IPS-NIHi7 (cell line): ENCODE data around the gene WEE2.
A peak's percentile ranks its signal among the peaks of the same experiment; 100 is the strongest.

Experiments used
- DNase-seq: peaks from one replicate; pipeline ENCODE4 v3.0.0; 2012; ENCODE audit warnings: mixed read lengths; ENCODE audit errors: extremely low spot score

The WEE2 gene

GRCh38 chr7:141691540-141691939 is 16.6 kb upstream of the WEE2 start:
- DNase-seq: no peak

- no peak for DNase-seq
Observed at GRCh38 chr7:141691961-141692360, 16.2 kb upstream of the WEE2 start.

DNA sequence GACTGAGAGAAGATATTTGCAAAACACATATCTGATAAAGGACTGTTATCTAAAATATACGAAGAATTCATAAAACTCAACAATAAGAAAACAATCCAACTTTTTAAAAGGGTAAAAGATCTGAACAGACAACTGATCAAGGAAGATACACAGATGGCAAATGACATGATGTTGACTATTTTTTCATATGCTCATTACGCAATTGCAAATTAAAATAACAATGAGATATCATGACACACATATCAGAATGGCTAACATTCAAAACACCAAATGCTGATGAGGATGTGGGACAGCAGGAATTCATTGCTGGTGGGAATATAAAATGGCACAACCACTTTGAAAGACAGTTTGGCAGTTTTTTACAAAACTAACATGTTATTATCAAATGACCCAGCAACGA is 15.1 kb upstream of the WEE2 start:
- no peak for DNase-seq

DNA sequence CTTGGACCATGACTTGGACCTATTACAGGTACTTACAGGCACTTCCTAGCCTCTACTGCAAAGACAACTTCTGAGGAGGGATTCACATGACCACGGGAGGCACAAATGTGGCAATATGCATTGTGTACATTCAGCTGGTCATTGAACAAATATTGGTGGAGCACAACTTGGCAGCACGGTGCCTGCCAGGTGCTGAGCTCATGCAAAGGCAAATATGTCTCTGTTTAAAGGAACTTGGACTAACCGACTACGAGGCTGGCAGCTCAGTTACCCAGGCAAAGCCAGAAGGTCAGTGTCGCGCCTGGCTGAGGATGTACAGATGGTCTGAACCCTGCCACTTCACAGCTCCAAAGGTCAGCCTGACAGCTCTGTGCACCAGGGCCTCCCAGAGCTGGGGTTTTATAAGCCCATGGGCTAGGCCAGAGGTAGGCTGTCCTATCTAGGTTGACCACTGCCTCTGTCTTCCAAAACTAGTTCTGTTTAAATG is 12.3 kb upstream of the WEE2 start:
- no peak for DNase-seq

GRCh38 chr7:141696348-141696747 is 11.8 kb upstream of the WEE2 start:
- DNase-seq: no peak

DNA sequence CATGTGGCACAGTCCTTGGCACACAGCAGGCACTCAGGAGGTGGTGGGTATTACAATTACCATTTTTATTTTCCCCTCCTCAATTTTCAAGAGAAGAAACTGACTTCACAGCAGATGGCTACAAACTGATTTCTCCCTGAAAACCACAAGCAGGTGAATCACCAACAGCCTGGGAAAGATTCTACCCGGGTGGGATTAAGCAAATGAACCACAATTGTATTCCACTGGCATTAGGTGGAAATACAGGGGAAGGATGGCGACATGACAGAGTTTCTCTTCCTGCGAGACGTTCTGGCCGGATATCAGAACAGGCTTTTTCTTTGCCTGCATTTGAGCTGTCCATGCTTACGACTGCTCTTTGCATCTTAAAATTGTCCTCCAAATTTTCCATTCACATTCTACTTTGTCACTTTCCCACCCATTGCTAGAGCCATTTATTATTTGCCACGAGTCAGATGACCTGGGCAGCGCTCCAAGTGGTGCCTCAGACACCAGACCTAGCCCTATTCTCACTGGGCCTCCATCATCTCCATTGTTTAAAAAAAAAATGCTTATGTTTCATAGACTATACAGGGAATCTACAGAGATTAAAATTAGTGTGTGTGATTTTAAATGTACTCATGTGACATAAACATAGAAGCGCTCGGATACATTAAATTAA is 10.8 kb upstream of the WEE2 start:
- DNase-seq: no peak

- no peak for DNase-seq
Observed at GRCh38 chr7:141698247-141699015, 9.7 kb upstream of the WEE2 start.

DNA sequence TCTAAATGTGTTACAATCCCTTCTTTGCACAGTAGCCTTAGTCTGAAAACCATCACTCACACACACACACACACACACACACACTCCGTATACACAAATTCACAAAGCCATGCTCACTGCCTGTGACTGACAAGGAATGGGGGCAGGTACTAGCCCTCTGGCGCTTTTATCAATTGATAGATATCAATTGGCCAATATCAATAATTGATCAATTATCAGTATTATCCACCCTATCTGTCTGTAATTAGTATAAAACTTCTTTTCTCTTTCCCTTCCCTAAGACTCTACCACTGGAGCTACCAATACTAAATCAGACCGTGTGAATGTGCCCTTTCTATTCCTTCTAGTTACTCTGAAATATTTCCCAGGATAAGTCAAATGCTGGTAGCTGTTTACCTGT is 8.3 kb upstream of the WEE2 start:
- no peak for DNase-seq

DNA sequence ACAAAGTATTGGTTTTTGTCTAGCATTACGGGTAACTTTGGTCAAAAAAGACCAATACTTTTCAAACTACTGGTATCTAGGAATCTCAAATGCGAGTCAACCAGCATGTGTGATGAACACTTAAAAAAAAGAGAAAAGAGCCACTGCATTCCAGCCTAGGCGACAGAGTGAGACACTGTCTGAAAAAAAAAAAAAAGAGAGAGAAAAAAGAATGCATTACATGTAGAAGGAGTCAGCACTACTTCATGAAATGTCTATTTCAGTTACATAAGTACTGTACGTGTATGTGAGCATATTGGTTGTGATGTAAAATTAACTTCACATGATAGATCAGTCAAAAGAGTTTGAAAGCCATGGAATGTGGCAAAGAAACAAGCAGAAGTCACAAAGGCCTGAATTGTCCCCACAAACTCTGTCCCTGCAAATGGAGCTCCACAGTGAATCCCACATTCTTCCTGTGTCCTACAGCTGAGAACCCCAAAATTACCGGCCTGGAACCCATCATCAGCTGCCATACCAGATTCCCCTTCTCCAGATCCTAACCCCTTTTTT is 7.8 kb upstream of the WEE2 start:
- DNase-seq: no peak

DNA sequence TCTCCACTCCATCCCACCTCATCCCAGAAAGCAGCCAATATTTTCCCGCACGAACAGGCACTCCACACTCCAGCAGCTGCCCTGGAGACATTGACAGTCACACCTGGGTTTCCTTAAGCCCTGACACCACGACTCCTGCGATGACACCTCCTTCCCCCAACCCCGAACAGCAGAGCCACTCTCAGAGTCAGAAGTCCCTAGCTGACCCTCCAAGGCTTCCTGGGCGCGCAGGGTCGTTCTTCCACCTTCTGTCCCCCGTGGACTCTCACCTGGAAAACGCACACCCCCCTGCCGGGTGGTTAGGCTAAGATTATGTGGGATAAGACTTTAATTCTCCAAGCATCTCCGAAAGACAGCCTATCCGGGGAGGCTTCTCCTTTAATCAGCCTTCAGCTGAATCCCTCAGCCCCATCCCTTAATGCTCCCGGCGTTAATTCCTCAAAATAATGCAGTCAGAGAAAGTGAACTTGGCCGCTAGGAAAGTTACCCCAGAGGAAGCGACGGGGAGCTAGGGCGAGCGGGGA is 7.2 kb upstream of the WEE2 start:
- DNase-seq: peak; percentile 26

GRCh38 chr7:141701489-141702046 is 6.6 kb upstream of the WEE2 start:
- peak; percentile 63 for DNase-seq

DNA sequence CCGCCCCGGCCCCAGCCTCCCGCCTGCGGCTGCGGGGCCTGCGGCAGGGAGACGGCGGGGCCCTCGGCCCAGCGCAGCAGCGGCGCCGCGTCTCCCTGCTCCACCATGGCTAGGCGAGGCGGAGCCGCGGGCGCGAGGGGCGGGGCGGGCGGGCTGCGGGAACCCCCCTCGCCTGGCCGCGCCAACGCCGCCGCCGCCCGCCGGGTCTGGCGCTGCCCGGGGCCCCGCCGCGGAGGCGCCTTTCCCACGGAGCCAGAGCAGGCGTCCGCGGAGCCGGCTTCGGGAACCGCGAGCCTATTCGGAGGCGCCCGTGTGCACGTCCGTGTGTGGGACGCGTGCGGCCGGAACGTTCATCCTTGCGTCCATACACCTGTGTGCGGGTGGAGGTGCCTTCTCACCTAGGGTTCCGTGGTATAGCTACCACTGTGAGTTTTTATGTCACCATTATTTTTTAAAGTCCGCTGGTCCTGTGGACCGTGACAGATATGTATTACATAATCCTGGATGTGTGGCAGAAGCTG is 6.0 kb upstream of the WEE2 start, which contains the start of gene DENND11:
DENND11 (minus strand) TSS at position 120 of the 521 bp plus-strand sequence; CDS start at position 107, 13 bp downstream.
- DNase-seq: peak; percentile 75

GRCh38 chr7:141702892-141703291 is 5.3 kb upstream of the WEE2 start:
- DNase-seq: no peak

- no peak for DNase-seq
Observed at GRCh38 chr7:141704112-141704511, 4.0 kb upstream of the WEE2 start.

GRCh38 chr7:141704741-141705140 is 3.4 kb upstream of the WEE2 start:
- no peak for DNase-seq

DNA sequence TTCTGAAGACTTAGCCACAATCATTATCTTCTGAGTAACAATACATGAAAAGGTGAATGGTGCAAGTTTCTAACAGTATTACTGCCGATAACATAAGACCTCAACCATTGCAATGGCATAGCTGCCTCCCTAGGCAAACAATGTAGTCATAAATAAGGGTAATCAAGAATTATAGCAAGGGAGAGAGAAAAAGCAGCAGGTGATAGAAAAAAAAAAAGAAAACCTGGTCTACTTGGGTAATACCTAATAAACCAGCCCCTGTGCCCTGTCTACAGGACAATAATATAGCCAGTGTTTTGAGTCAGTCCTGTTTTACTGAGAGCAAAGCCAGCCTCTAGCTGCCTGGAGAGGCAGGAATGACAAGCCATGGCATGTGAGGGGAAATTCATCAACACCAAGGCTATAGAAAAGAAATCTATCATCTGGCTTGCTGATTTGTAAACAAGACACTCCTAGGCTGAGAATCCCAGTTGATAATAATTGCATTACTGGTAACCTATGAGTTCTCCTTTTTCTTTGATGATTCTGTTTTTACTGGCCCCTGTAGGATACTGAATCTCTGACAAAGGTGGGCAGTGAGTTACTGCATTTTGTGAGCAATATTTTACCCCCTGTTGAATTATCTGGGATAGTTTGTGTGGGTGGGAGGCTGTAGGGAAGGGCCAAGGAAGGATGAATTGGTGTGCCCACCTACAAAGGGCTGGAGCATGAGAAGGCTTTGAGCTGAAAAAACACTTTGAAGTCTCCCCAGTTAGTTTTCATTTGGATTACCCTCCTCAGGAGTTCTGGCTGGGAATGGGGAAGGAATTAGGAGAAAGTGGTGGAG is 1.7 kb upstream of the WEE2 start:
- no peak for DNase-seq

DNA sequence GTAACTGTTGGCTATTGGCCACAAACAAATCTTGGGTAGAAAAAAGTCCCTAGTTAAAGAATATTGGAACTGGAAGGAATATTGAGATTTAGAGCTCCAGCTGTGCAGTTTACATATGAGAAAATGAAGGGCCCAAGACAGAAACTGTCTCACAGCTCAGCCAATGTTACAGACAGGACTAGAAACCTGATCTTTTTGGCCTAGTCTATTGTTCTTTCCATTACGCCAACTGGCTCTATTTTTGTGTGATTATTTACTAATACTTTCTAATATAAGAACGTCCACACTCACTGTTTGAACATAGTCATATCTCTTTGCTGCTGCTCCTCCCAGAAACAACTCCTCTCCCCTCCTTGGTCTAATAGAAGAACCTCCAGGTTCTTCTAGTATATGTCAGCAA is 1.2 kb downstream of the WEE2 start:
- no peak for DNase-seq

- DNase-seq: no peak
Observed at GRCh38 chr7:141709749-141710148, 1.6 kb downstream of the WEE2 start.

DNA sequence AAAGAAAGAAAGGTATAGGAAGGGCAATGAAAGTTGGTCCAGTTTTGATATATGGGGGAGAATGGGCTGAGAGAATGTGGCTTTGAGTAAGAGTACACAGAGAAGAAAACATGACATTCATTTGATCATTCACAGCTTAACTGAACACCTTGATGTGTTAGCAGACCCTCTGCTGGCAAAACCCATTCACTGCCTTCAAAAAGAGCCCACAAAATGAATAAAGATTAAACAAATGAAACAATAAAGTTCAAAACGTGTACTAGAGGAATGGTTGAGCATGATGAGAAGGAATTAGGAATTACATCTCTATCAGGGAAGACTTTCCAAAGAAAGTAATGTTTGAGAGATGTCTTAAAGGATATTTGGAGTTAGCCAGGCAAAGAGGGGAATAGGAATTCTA is 2.1 kb downstream of the WEE2 start:
- no peak for DNase-seq

GRCh38 chr7:141712603-141713255 is 4.6 kb downstream of the WEE2 start:
- DNase-seq: no peak

- no peak for DNase-seq
Observed at GRCh38 chr7:141713890-141714289, 5.7 kb downstream of the WEE2 start.
